ENCODE measurements around the gene MIGA1.
"Not testable (repeated sequence)": the region's sequence is repeated elsewhere in the genome, so short reads cannot be mapped to it uniquely, and the experiment has no call there.

The MIGA1 gene

DNA sequence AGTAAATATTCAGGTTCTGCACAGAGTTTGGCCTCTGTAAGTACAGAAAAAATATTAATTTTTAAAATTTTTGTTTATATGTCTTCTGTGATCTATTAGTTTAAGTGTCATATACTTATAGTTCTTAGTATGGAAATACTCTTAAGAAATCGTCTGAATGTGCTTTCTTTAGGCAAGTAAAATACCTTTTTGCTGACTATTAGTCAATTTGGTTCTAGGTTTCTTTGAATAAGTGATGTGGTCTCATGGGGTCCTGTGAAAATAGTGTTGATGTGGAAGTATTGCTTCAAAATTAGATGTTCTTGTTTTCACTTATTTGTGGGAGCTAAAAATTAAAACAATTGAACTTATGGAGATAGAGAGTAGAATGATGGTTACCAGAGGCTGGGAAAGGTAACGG, 23.9 kb downstream of the MIGA1 start:
- no peak for DNase-seq

DNA sequence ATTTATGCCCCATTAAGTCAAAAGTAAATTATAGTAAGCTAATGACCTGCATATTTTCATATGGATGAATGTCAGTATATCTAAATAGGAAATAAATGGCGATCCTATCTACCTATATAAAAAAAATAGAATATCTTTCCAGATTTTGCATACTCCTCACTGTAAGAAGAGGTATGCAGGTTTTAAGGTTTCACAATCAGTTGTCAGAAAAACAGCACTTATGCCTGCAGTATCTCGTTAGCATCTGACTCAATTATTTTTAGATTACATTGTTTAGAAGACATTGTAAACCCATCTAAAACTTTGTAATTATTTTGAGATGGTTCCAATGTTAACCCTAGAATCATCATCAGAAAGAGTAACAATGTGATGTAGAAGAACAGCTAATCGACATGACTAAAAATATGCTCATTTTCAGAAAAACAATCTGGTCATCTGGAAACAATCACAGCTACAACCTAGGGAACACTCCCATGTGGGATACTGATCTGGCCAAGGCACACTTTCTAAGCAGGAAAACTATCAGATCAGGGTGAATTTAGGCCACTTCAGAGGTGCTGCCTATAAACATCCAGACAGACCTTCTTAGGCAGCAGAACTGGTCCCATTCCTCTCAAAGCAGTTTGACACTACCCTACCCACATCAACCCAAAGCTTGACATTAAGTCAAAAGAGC, 30.5 kb downstream of the MIGA1 start:
- DNase-seq, result not testable (repeated sequence)

DNA sequence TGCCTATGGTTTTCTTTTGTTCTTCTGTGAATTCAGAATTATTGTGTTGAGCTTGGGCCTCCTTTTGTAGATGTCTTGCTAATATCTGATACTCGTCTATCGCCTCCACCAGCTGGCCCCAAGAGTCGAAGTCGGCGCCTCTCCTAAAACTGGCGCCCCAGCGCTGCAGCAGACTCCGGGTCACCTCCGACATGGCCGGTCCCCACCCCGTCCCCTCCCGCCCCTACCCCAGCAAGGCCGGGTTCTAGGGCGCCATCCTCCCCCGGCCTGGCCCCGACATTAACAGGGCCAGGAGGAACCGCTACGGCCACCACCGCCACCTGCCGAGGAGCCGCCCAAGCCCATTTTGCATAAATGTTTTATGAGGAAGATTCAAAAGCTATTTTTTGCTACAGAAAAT, 32.1 kb downstream of the MIGA1 start:
- DNase-seq, result not testable (repeated sequence)

DNA sequence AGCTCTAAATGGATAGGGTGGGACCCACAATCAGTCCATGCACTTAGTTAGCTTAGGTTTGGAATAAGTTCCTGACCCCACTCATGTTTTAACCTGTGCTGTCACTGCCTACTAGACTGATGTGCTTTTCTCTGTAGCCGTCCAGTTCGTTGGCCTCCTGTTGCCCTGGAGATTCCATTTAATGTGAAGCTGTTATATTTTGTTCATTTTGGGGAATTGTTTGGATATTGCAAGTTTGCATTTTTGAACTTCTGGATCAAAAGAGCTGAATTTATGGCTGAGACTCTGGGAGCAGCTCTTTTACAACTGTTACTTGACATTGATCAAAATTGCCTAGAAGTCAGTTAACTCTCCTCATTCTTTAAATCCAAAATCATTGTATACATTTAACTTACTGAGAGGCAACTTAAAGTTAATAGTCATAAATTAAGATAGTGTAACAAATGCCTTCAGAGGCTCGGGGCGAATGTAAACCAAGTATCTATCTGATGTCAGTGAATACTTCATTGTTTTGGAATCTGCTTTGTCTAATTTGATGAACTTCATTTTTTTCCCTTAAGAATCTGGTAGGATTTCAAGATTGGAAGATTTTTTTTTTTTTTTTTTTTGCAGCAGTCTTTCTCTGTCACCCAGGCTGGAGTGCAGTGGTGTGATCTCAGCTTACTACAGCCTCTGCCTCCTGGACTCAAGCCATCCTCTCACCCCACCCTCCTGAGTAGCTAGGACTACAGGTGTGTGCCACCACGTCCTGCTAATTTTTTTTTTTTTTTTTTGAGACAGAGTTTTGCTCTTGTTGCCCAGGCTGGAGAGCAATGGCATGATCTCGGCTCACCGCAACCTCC, 38.1 kb downstream of the MIGA1 start:
- no peak for DNase-seq

DNA sequence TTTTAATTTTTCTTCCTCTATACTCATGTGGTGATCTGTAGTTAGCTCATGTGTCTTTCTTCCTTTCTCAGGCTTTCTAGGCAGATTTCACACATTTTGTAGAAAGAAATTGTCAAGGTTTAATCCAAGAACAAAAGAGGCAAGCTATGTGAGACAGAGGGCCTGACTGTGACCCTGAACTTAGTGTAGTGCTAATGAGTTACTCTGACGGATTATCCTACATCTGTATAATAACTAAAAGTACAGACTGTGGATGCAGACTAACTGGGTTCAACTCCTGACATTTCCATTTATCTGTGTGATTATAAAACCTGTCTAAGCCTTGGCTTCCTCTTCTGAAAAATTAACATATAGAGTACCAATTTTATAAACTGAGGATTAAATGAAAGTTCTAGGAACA, 40.7 kb downstream of the MIGA1 start:
- no peak for DNase-seq

DNA sequence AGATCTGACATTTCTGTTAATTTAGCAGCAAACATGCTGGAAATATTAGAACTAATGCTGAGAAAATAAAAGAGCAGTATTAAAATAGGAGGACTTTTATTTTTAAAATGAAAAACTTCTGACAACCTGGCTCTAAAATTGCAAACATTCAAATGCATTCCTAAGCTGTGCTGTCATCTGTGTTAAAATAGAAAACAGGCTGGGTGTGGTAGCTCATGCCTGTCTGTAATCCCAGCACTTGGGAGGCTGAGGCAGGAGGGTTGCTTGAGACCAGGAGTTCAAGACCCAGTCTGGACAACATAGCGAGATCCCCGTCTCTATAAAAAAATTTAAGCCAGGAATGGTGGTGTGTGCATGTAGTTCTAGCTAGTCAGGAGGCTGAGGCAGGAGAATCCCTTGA, 44.6 kb downstream of the MIGA1 start:
- DNase-seq, result no peak

DNA sequence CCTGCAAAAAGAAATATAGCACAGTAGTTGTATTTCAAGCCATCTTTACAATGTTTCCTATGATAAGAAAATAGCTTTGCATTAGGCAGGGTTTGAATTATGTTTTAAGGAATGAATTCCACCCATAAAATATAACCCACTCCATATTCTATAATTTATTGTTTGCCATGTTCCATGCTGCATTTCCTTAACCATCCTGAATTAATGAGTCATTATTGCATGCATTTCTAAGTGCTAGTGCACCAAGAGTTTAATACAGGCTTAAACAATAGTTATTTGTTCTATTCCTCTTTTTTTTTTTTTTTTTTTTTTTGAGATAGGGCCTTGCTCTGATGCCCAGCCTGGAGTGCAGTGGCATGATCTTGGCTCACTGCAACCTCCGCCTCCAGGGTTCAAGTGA, 45.2 kb downstream of the MIGA1 start:
- DNase-seq, result no peak

DNA sequence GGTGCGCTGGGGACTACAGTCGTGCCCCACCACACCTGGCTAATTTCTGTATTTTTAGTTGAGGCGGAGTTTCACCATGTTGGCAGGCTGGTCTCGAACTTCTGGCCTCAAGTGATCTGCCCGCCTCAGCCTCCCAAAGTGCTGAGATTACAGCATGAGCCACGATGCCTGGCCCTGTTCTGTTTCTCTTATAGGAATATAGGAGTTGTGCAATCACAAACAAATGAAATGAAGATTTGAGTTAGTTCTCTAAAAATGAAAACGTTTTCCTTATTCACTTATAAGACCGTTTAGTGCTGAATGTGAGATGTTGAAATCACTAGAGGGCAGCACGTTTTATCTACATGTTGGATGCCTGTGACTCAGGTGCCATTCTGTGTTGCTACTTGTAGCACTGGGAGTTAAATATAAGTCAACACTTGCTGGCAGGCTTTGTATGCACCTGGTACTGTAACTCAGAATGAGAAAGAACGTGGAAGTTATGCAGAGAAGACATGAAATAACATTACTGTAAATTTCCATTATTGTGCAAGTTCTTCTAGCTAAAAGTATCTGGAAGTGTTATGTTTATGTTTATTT, 45.8 kb downstream of the MIGA1 start:
- no peak for DNase-seq

DNA sequence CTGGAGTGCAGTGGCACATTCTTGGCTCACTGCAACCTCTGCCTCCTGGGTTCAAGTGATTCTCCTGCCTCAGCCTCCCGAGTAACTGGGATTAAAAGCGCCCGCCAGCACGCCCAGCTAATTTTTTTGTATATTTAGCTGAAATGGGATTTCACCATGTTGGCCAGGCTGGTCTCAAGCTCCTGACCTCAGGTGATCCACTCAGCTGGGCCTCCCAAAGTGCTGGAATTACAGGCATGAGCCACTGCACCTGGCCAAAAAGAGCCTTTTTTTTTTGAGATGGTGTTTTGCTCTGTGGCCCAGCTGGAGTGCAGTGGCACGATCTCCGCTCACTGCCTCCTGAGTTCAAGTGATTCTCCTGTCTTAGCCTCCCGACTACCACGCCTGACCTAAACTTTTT, 47.4 kb downstream of the MIGA1 start:
- not testable (repeated sequence) for DNase-seq

DNA sequence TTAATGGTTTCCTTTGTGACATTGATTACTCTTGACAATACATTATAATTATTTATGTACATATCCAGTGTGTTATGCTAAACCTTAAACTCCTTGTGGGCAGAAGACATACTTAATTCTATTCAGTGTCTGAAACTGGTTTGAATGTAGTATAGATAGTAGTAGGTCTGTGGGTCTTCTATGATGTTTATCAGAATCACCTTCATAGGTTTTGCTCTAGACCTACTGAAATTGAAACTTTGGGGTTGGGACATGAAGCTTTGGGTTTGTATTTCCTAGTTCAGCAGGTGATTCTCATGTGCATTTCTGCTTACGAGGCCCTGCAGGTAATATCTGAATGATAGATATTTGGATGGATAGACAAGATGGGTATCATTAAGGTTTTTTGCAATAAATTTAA, 48.6 kb downstream of the MIGA1 start:
- DNase-seq, result no peak

DNA sequence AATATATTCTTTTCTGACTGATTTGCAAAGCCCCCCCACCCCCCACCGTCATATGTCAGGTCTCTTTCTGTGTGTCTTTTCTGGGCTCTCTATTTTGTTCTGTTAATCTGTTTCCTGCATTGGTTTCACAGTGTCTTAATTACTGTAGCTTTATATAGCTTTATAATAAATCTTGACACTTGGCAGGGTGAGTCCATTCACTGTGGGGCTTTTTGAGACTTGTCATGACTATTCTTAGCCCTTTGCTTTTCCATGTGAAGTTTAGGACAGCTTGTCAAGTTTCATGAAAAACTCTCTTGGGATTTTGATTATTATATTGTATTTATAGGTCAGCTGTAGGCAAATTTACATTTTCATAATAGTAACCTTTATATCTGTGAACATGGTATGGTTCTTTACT, 50.4 kb downstream of the MIGA1 start:
- DNase-seq, result no peak

DNA sequence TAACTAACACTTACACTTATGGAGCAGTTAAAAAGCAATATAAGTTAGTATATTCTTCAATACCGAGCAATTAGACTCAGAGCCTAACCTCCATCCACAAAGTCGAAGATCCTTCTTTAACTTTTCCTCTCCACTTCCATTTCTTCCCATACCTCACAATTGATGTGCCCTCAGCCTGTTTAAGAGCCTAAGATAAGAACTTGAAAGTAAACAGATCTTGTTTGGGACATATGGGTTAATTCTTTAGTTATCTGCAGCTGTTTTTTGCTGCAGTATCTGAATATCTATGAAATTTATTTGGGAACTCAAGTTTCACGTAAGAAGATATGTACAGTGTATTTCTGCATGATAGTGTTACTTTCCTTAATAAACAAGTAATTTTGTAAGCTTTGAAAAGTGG, 51.5 kb downstream of the MIGA1 start:
- no peak for DNase-seq

DNA sequence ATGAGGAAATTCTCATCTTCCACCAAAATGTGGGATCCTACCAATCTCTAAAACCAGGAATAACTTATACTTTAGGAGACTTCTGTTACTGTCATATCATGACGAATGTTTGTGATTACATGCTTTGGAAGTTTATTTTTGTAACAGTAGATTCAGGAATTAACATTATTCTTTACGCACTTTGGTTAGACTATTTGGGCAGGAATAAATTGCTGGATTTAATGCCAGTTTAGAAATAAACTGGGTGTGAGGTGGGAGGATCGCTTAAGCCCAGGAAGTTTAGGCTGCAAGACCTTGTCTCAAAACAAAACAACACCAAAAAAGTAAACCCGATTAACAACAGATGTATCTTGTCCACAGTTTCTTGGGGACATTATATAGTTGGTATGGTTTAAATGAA, 52.1 kb downstream of the MIGA1 start:
- no peak for DNase-seq

DNA sequence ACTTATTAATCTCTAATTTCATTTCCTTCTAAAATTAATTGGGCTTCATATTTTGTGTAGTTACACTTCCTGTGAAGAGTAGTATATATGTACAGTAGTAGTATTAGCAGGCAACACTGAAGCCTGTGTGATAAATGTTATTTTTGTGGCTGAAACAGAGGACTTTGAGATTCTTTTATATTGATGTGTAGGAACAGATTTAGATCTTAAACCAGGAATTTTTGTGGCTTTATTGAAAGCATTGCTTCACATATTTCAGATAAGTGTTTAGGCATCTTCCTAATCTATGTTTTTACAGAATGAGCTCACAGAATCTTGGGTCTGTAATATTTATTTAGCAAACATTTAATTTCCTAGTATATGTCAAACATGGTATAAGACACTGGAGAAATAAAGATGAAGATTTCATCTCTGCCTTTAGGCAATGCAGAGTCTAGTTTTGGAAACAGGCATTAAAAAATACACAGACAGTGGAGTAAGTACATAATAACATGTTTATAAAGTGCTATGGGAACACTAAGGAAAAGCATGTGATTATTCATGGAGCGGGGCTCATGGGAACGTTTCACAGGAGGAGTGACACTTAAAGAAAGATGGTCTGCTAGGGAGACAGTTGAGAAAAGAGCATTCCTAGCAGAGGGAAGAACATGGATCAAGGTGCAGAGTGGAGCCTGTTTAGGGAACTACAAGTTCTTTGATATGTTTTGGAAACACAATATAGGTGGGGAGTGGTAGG, 52.7 kb downstream of the MIGA1 start:
- no peak for DNase-seq

DNA sequence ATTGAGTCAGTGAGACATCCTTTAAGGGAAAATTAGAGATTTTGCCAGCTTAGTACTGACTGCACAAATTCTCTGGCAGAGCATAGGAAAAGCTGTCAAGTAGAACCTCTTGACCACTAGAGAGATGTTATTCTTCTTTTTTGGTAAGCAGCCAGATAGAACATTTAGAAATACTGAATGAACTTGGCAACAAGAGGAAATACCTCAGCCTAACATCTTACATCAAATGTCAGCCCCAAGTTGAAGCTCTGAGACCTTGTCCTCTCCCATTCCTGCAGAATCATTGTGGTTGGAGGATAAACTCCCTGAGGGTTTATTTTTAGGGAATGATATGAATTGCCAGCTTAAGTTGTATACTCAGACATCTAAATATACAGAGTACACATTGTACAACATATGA, 53.5 kb downstream of the MIGA1 start:
- DNase-seq, result no peak

DNA sequence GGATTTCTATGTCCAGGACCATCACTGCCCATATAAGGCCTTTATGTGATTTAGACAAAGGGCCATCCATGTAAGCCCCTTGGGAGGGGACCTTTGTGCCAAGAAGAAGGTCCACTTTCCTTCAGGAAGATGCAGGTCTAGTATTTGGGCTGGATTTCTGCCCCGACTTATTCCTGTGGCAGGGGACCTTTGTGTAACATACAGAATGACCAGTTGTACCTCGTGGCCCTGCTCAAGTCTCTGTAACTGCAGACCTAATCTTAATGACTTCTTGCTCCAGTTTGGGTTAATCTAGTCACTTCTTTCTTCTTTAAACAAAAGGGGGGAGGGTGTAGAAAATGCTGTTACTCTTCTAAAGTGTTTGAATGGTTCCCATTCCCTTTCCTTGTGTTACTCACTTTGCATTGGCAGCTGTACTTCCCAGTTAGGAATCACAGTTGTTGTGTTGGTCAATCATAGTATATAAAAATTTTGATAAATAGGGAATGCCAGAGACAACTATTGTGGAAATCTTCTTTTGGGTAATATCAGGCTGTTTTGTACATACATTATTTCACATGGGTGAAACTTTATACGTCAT, 54.2 kb downstream of the MIGA1 start:
- no peak for DNase-seq

DNA sequence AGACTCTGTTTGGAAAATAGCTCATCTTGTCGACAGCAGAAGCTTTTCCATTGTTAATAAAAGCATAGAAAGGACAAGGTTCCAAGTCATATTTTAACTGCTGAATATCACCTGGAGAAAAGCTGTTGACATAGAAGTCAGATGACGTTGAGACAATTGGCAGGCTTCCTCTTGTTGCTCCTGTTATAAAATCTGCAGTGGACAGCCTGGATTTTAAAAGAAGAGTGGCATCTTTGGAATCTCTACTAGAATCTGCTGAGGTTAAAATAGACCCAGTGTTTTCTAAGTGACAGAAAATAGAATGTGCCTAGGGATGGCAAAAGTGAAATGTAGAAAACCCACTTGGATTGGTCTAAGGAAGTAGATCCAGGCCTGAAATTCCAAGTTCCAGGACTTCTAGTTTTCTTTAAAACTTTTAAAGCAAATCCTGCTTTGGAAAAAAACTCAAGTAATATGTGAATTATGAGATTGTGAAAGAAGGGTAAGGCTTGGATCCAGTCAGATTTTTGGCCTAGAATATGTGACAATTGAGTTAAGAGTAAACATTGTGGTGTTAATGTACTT, 55.4 kb downstream of the MIGA1 start:
- no peak for DNase-seq

DNA sequence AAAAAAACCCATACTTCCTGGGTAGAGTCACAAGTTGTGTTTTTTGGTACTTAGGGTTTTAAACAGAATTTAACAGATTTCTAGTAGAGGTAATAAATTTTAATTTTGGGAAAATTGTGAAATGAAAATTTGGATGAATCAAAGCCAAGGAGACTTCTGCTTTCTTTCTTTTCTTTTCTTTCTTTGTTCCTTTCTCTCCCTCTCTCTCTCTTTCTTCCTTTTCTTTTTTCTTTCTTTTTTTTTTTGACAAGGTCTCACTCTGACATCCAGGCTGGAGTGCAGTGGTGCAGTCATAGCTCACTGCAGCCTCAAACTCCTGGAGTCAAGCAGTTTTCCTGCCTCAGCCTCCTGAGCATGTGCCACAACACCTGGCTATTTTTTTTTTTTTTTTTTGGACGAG, 62.1 kb downstream of the MIGA1 start:
- no peak for DNase-seq

DNA sequence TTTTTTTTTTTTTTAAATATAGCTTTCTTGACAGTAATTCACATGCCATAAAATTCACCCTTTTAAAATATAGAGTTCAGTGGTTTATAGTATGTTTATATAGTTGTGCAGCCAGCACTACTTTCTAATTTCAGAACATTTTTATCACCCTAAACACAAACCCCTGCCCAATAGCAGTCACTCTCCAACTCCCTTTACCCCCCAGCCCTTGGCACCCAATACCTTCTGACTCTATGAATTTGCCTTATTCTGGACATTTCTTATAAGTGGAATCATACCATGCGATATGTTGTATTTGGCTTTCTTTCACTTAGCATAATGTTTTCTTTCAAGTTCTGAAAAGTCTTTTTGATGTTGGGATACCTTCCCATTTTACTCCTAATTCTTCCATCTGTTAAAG, 66.5 kb downstream of the MIGA1 start:
- no peak for DNase-seq

DNA sequence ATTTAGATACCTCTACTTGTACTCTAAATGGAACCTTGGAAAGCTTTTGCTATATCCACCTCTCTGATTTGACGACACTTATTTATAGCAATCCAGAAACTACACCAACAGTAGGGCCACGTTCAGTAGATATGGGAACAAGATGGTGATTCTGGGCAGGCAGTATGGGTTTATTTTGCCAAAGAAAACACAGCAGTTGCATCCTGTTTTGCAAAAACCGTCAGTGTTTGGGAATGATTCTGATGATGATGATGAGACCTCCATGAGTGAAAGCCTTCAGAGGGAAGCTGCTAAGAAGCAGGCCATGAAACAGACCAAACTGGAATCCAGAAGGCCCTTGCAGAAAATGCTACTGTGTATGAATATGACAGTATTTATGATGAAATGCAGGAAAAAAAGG, 67.5 kb downstream of the MIGA1 start:
- DNase-seq, result no peak

DNA sequence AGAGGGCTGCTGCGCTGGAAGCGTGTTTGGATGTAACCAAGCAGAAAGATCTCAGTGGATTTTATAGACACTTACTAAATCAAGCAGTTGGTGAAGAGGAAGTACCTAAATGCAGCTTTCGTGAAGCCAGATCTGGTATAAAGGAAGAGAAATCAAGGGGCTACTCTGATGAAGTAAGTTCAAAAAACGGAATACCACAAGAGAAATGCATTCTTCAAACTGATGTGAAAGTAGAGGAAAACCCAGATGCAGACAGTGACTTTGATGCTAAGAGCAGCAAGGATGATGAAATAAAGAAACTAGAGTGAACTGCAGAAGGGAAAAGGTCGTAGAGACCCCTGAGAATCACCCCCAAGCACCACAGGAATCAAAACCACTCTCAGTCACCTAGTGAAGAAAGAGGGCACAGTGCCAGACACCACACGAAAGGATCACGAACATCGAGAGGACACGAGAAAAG, 68.2 kb downstream of the MIGA1 start:
- DNase-seq, result no peak

DNA sequence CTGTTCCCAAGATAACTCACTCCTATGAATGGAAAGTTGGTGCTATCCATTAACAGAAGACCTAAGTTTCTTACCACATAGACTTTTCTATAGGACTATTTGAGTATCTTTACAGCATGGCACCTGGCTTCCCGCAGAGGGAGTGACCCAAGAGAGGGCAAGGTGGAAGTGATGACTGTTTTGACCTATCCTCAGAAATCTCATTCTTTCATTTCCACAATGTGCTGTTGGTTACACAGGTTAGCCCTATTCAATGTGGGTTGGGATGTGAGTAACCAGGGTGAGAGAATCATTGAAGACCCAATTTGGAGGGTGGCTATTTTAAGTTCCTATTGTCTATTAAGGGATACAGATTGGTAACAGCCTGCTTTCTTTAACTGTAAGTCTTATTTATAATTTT, 70.6 kb downstream of the MIGA1 start:
- DNase-seq, result no peak

DNA sequence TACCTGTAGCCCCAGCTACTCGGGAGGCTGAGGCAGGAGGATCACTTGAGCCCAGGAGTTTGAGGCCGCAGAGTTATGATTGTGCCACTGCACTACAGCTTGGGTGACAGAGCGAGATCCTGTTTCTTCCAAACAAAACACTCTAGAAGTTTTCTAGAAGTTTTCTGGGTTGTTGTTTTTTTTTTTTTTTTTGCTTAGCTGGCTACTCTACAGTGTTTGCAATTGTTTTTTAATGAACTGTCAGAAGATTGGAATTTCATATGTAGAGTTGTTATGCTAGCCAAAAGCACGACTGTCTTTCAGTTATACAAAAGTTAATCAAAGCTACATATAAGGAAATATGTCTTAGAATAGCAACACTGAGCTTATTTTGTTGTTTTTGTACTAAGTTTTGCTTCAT, 78.1 kb downstream of the MIGA1 start:
- DNase-seq, result no peak
